Activated naive CD4-positive, alpha-beta T cell (primary cell): ENCODE results near the gene FCRL4.

Experiments used
- DNase-seq, 4 experiments: peaks; one replicate each; lab custom pipeline; 2025; lab: John Stamatoyannopoulos, UW

Gene FCRL4

GRCh38 chr1:157597959-157598667 is at the start of gene FCRL4:
Gene FCRL4 (minus strand): TSS chr1:157598085. CDS start chr1:157597944, 141 bp downstream.
- no peak for DNase-seq

- no peak for DNase-seq
Observed at GRCh38 chr1:157646144-157646543, 48.3 kb upstream of the FCRL4 start.

GRCh38 chr1:157641177-157641576 is 43.3 kb upstream of the FCRL4 start:
- DNase-seq = no peak

GRCh38 chr1:157639800-157640199 is 41.9 kb upstream of the FCRL4 start:
- no peak for DNase-seq

- no peak for DNase-seq
Observed at GRCh38 chr1:157628773-157629172, 30.9 kb upstream of the FCRL4 start.

- DNase-seq = no peak
Observed at GRCh38 chr1:157626099-157626498, 28.2 kb upstream of the FCRL4 start.

GRCh38 chr1:157624471-157624870 is 26.6 kb upstream of the FCRL4 start:
- no peak for DNase-seq

- no peak for DNase-seq
Observed at GRCh38 chr1:157622471-157622870, 24.6 kb upstream of the FCRL4 start.

GRCh38 chr1:157618190-157618589 is 20.3 kb upstream of the FCRL4 start:
- no peak for DNase-seq

- no peak for DNase-seq
Observed at GRCh38 chr1:157600236-157600635, 2.4 kb upstream of the FCRL4 start.

- DNase-seq = no peak
Observed at GRCh38 chr1:157596384-157596783, 1.5 kb downstream of the FCRL4 start.

- DNase-seq = no peak
Observed at GRCh38 chr1:157595356-157595755, 2.5 kb downstream of the FCRL4 start.

- DNase-seq = no peak
Observed at GRCh38 chr1:157585984-157586383, 11.9 kb downstream of the FCRL4 start.

- no peak for DNase-seq
Observed at GRCh38 chr1:157584503-157584902, 13.4 kb downstream of the FCRL4 start.

GRCh38 chr1:157580828-157581210 is 17.1 kb downstream of the FCRL4 start:
- DNase-seq = no peak

GRCh38 chr1:157580179-157580827 is 17.6 kb downstream of the FCRL4 start:
- no peak for DNase-seq

- no peak for DNase-seq
Observed at GRCh38 chr1:157577420-157577819, 20.5 kb downstream of the FCRL4 start.

GRCh38 chr1:157575744-157576143 is 22.1 kb downstream of the FCRL4 start:
- no peak for DNase-seq

GRCh38 chr1:157574836-157575235 is 23.0 kb downstream of the FCRL4 start:
- no peak for DNase-seq

- no peak for DNase-seq
Observed at GRCh38 chr1:157566484-157567300, 31.2 kb downstream of the FCRL4 start.

- no peak for DNase-seq
Observed at GRCh38 chr1:157562515-157562914, 35.4 kb downstream of the FCRL4 start.

GRCh38 chr1:157558119-157558518 is 39.8 kb downstream of the FCRL4 start:
- DNase-seq = no peak
